GM18951 (cell line): ENCODE data around the gene USP37.

ENCODE experiments used
- POLR2A ChIP-seq: IDR thresholded peaks from 4 replicates; pipeline ENCODE4 v1.6.1; 2011; ENCODE audit warnings: mild to moderate bottlenecking; ENCODE audit not compliant: insufficient read length, insufficient read depth; ENCODE audit errors: extremely low read depth
- in situ Hi-C: fragments of 300-500 bp; cut with MboI; formaldehyde crosslinking; loops from one replicate; pipeline ENCODE4 v1.12.0; 2022; ENCODE audit warnings: low sequenced_read_pairs, mixed read lengths, inconsistent platforms; ENCODE audit not compliant: unreplicated experiment

USP37 gene

DNA sequence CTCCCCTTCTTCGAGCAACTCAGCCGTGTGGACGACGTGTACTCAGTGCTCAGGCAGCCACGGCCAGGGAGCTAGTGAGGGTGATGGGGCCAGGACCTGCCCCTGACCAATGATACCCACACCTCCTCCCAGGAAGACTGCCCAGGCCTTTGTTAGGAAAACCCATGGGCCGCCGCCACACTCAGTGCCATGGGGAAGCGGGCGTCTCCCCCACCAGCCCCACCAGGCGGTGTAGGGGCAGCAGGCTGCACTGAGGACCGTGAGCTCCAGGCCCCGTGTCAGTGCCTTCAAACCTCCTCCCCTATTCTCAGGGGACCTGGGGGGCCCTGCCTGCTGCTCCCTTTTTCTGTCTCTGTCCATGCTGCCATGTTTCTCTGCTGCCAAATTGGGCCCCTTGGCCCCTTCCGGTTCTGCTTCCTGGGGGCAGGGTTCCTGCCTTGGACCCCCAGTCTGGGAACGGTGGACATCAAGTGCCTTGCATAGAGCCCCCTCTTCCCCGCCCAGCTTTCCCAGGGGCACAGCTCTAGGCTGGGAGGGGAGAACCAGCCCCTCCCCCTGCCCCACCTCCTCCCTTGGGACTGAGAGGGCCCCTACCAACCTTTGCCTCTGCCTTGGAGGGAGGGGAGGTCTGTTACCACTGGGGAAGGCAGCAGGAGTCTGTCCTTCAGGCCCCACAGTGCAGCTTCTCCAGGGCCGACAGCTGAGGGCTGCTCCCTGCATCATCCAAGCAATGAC lies 163.6 kb downstream of the USP37 start:
- TF ChIP-seq POLR2A: no peak
- in situ Hi-C loops: loop anchor here (25.0 kb wide), 1 partner anchor 433 kb away; the partner anchor contains the start of gene PRKAG3

DNA sequence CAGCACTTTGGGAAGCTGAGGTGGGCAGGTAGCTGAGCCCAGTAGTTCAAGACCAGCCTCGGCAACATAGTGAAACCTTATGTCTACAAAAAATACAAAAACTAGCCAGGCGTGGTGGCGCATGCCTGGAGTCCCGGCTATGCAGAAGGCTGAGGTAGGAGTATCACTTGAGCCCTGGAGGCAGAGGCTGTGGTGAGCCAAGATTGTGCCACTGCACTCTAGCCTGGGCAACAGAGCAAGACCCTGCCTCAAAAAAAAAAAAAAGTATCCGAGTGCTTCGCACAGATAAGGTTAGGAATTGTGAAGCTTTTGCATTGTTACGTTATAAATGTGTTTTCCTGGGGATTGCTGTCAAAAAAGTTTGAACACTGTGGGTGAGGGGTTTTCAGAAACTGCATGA lies 164.3 kb downstream of the USP37 start:
- no peak for TF ChIP-seq POLR2A
- in situ Hi-C loops: loop anchor here (25.0 kb wide), 1 partner anchor 433 kb away; the partner anchor contains the start of gene PRKAG3

DNA sequence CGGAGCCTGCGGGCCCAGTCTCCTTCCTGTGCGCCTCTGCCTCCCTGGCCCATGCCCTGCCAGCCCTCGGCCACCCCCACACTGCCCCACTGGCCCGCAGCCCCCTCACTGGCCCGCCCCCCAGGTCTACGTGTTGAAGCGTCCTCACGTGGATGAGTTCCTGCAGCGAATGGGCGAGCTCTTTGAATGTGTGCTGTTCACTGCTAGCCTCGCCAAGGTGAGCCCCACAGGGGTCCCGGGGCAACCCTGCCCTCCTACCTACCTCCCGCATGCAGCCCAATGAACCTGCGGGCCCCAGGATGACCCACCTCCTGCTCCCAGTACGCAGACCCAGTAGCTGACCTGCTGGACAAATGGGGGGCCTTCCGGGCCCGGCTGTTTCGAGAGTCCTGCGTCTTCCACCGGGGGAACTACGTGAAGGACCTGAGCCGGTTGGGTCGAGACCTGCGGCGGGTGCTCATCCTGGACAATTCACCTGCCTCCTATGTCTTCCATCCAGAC lies 165.2 kb downstream of the USP37 start:
- in situ Hi-C loops: loop anchor here (25.0 kb wide), 1 partner anchor 434 kb away; the partner anchor contains the start of gene PRKAG3
- TF ChIP-seq POLR2A: no peak

DNA sequence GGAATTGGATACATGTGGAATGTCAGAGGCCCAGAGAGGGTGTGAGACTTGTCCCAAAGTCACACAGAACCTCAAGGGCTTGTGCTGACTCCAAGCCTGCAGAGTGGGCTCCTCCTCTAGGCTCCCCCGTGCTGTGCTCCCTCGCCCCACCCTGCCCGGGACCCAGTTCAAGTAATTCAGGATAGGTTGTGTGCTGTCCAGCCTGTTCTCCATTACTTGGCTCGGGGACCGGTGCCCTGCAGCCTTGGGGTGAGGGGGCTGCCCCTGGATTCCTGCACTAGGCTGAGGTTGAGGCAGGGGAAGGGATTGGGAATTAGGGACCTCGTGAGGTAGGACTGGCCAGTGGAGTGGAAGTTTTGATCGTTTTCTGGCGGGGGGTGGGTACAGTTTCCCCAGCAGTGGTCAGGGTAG lies 165.7 kb downstream of the USP37 start:
- TF ChIP-seq POLR2A: no peak
- in situ Hi-C loops: loop anchor here (25.0 kb wide), 1 partner anchor 435 kb away; the partner anchor contains the start of gene PRKAG3

DNA sequence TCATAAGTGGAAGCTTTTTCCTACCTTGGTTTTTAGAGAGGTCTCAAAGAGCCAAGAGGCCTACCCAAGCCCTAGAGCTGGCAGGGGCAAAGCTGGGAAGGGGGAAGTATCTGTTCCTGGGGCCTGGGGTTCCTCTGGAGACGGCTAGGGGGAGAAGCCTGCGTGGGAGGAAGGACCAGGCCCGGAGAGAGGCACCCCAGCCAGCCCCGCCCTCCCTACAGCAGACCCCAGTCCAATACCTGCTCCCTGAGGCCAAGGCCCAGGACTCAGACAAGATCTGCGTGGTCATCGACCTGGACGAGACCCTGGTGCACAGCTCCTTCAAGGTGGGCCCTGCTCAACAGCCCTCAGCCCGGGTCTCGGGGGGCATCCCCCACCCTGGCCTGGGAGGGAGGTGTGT lies 166.3 kb downstream of the USP37 start:
- in situ Hi-C loops: loop anchor here (25.0 kb wide), 1 partner anchor 435 kb away; the partner anchor contains the start of gene PRKAG3
- TF ChIP-seq POLR2A: no peak

DNA sequence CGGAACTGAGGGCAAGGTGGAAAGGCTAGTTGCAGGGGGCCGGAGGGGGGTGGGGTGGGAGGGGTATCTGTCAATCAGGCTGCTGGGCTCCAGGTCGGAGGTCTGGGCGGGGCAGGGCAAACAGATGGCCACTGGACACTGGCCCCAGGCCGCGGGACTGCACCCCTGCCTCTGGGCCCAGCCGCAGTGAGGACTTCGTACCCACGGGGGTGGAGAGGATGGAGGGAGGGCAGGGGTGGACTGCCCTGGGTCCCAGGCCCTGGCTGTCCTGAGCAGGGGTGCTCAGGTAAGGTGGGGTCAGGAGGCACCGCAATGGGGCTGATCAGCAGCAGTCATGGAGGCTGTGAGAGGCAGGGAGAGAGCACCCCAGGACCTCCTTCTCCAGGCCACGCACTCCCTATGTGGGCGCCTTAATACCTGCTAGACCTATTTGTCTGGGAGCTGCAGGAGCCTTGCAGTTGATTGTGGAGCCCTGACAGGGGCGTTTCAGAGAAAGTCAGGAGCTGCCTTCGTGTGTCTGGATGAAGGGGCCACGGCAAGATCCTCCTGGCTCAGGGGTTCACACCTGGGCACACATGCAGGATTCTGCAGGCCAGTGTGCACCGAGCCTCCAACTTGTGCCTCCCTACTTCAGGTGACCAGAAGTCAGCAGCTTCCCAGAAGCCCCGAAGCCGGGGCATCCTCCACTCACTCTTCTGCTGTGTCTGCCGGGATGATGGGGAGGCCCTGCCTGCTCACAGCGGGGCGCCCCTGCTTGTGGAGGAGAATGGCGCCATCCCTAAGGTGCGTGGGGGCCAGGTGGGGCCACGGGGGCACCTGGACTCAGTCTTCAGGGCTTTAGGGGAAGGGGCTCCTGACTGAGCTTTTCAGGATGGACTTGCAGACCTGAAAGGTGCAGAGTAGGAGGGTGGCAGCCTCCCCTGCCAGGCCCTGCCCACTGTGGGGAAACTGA lies 166.9 kb downstream of the USP37 start:
- in situ Hi-C loops: loop anchor here (25.0 kb wide), 1 partner anchor 436 kb away; the partner anchor contains the start of gene PRKAG3

More for the DNA sequence above, 166.9 kb downstream of the USP37 start:
- TF ChIP-seq POLR2A: no peak
